SK-N-DZ (cell line): ENCODE measurements around the gene LGALS4.
"Not testable (repeated sequence)": the region's sequence is repeated elsewhere in the genome, so short reads cannot be mapped to it uniquely, and the experiment has no call there.

Experiments used
- DNase-seq: peaks from one replicate; pipeline ENCODE4 v3.0.0-alpha.2; 2015; ENCODE audit warnings: low spot score
- small RNA-seq, 2 experiments: library from RNA; depleted of rRNA; stranded (forward); fragments of <200 nt; gene quantifications; one replicate each; pipeline ENCODE3, GENCODE V24; 2014

LGALS4 gene

GRCh38 chr19:38770228-38770948 is 42.4 kb downstream of the LGALS4 start:
- DNase-seq: not testable (repeated sequence)

DNA sequence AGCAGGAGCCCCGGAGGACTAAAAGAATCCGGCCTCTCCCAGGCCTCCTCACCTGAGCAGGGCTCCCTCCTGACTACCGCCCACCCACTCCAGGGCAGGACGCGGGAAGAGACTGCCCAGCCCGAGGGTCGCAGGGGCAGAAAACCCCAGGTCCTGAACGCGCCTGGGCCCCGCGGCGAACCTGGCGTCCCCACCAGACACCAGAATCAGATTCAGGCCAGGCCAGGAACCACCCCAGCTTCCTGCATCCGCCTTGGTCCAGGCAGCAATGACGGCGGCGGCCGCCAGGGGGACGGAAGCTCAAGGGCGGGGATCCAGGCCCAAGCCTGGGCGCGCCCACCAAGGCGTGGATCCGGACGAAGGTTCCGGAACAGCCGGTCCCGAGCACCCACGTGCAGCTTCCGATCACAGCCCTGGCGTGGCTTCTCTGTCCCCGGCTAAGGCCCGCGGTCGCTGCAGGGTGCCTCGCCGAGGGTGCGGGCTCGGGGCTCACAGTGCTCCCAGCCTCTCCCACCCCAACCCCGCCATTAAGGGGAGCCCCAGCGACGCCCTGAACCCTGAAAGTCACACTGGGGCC is 43.0 kb downstream of the LGALS4 start:
- peak; percentile 29 for DNase-seq

GRCh38 chr19:38766276-38767047 is 46.3 kb downstream of the LGALS4 start:
- no peak for DNase-seq

DNA sequence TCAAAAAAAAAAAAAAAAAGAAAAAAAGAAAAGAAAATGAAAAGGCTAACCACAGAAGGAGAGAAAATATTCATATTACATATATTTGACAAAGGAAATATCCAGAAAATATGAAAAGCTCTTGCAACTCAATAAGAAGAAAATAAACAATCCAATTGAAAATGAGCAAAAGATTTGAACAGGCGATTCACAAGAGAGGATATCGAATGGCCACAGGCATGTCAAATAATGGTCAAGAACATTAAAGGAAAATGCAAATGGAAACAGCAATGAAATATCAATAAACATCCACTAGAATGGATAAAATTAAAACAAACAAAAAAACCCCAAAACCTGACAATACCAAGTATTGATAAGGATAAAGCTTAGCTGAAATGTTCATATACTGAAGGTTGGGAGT is 47.5 kb downstream of the LGALS4 start:
- DNase-seq: no peak

GRCh38 chr19:38763795-38764220 is 48.9 kb downstream of the LGALS4 start:
- DNase-seq: no peak

DNA sequence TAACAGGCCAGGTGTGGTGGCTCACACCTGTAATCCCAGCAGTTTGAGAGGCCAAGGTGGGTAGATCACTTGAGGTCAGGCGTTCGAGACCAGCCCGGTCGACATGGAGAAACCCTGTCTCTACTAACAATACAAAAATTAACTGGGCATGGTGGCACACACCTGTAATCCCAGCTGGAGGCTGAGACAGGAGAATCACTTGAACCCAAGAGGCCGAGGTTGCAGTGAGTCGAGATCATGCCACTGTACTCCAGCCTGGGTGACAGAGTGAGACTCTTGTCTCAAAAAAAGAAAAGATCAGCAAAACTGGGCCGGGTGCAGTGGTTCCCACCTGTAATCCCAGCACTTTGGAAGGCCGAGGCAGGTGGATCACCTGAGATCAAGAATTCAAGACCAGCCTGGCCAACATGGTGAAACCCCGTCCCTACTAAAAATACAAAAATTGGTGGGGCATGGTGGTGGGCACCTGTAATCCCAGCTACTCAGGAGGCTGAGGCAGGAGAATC is 50.8 kb downstream of the LGALS4 start:
- not testable (repeated sequence) for DNase-seq

- not testable (repeated sequence) for DNase-seq
Observed at GRCh38 chr19:38760805-38761517, 51.8 kb downstream of the LGALS4 start.

GRCh38 chr19:38759590-38760003 is 53.1 kb downstream of the LGALS4 start:
- DNase-seq: no peak

GRCh38 chr19:38754196-38754595 is 58.5 kb downstream of the LGALS4 start:
- not testable (repeated sequence) for DNase-seq

DNA sequence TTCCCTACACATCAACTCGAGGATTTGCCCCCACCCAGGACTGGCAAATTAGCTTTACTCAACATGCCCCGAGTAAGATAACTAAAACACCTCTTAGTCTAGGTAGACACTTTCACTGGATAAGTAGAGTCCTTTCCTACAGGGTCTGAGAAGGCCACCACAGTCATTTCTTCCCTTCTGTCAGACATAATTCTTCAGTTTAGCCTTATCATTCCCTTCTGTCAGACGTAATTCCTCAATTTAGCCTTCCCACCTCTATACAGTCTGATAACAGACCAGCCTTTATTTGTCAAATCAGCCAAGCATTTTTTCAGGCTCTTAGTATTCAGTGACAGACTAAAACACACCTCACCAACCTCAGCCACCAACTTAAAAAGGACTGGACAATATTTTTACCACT is 59.0 kb downstream of the LGALS4 start:
- not testable (repeated sequence) for DNase-seq

Small RNA genes lying within 50 kb of the gene (small RNA-seq; reads per million reads assigned to genes)
- 0 reads per million in 2 experiments for gene RNU6-140P
